Upper lobe of left lung (tissue), 4 donors: Measurements from ENCODE around the gene SH3PXD2A.

ENCODE experiments used
- POLR2A ChIP-seq, 4 donors: fragments of 450-650 bp; IDR thresholded peaks; one replicate each; pipeline ENCODE4 v1.5.1; 2016 to 2017; ENCODE audit warnings: antibody characterized with exemption in 4 of 4, mild to moderate bottlenecking in 2 of 4
- TF ChIP-seq, protein P1 (sequence below), 6 experiments: fragments of 450-650 bp in 4 of 6; fragments of 200-600 bp in 2 of 6; sonication (generic) in 2 of 6; IDR thresholded peaks; one replicate each; pipeline ENCODE4 v1.5.1; 2016 to 2019; ENCODE audit warnings: antibody characterized with exemption in 6 of 6

DNA sequence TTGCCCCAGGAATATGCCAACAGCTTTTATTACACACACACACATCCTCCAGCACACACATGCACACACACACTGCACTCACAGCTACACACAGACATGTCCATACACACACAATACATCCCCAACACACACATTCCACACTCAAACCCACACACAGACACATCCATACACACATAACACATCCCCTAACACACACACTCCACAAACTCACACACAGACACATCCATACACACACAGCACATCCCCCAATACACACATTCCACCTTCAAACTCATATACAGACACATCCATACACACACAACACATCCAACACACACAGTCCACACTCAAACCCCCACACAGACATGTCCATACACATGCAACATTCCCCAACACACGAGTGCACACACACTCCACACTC is 19.1 kb downstream of the SH3PXD2A start:
- no peak for TF ChIP-seq POLR2A (IDR thresholded peaks at IDR 0.05)
- TF ChIP-seq, protein P1, sequence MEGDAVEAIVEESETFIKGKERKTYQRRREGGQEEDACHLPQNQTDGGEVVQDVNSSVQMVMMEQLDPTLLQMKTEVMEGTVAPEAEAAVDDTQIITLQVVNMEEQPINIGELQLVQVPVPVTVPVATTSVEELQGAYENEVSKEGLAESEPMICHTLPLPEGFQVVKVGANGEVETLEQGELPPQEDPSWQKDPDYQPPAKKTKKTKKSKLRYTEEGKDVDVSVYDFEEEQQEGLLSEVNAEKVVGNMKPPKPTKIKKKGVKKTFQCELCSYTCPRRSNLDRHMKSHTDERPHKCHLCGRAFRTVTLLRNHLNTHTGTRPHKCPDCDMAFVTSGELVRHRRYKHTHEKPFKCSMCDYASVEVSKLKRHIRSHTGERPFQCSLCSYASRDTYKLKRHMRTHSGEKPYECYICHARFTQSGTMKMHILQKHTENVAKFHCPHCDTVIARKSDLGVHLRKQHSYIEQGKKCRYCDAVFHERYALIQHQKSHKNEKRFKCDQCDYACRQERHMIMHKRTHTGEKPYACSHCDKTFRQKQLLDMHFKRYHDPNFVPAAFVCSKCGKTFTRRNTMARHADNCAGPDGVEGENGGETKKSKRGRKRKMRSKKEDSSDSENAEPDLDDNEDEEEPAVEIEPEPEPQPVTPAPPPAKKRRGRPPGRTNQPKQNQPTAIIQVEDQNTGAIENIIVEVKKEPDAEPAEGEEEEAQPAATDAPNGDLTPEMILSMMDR (IDR thresholded peaks at IDR 0.05) = no peak
